Pancreas (tissue), 10 donors: ENCODE data around the gene SHC1. TPM values are rescaled to one million over a fixed set of nuclear protein-coding genes. Genes with fewer than 3 reads are reported as not detected.

Source experiments
- ATAC-seq, 4 donors: fragments of 200-7000 bp; cut with Tn5 transposase; one replicate each; pipeline versions ENCODE4 v1.8.0 to v1.9.1; 2020; ENCODE audit warnings: mild to moderate bottlenecking in 4 of 4, moderate library complexity in 4 of 4
- DNase-seq, 6 donors: peaks; one replicate each; pipeline ENCODE4 v3.0.0-alpha.2; 2020
- FAIRE-seq: peaks from 2 replicates; lab custom pipeline; 2012; peaks lifted over from hg19 to GRCh38; lab: Jason Lieb, UNC
- H3K27ac ChIP-seq, 4 donors: fragments of 200-600 bp; sonication (generic); 1 replicate in 3 of 4; 2 replicates in 1 of 4; pipeline versions ENCODE4 v1.5.0 to v1.8.0; 2020
- H3K27me3 ChIP-seq, 4 donors: fragments of 200-600 bp; one replicate each; pipeline ENCODE4 v1.8.0; 2021
- H3K36me3 ChIP-seq, 3 donors: fragments of 200-600 bp; sonication (generic) in 1 of 3; one replicate each; pipeline versions ENCODE4 v1.5.0 to v1.8.0; 2020 to 2021
- H3K4me1 ChIP-seq, 3 donors: fragments of 200-600 bp; one replicate each; pipeline ENCODE4 v1.8.0; 2021
- H3K4me3 ChIP-seq, 4 donors: fragments of 200-600 bp; sonication (generic) in 2 of 4; one replicate each; pipeline versions ENCODE4 v1.5.0 to v1.8.0; 2020 to 2021
- H3K9me3 ChIP-seq, 4 donors: fragments of 200-600 bp; one replicate each; pipeline ENCODE4 v1.8.0; 2021
- CTCF ChIP-seq, 4 donors: fragments of 200-600 bp; sonication (generic) in 3 of 4; IDR thresholded peaks; one replicate each; pipeline versions ENCODE4 v1.5.0 to v1.8.0; 2021; ENCODE audit warnings: antibody characterized with exemption in 4 of 4
- WGBS, 2 donors: extraction: QIAGEN DNeasy Blood & Tissue Kit; methylation state at CpG; one replicate each; pipeline ENCODE4 v1.1.7; 2013; 5-methylcytosine and 5-hydroxymethylcytosine counted together
- intact Hi-C, 3 donors: fragments of 100-400 bp; cut with DNase I; formaldehyde crosslinking; loops; one replicate each; pipeline versions ENCODE4 v1.11.1 to v1.14.2; 2022
- polyA plus RNA-seq, 2 donors: library from polyadenylated mRNA; stranded (reverse); fragments of 200-250 nt; gene quantifications; one replicate each; pipeline ENCODE4 v1.2.3, GENCODE V29; 2013
- total RNA-seq, 6 donors: library from RNA; stranded (reverse); fragmentation: NEBNext Ultra II Directional in 4 of 6; extraction: Animal tissue kit (Norgen Biotek cat#: 25700) in 4 of 6; gene quantifications; one replicate each; pipeline versions ENCODE4 v1.2.1 to v1.2.4, GENCODE V29; 2021 to 2023
- donor health status: healthy with polysubstance abuse.
- donor health status: DM: no; HTN: no; CAD: no; lungs with moderate emphysema.
- donor health status: DM: no; HTN: no; CAD: no.
- donor health status: control.
- donor health status: control.
- donor health status: Bipolar disorder and iron deficiency.
- donor health status: DM: yes; HTN: yes; CAD: no.
- donor health status: DM: no; HTN: no; CAD: no.
- donor health status: DM: no; HTN: no; CAD: no.
- donor health status: DM: yes; HTN: yes; CAD: no.

The SHC1 gene
- total and polyA plus RNA-seq, 8 donors, result 32.3 to 53.4 (median 40.7) TPM

- FAIRE-seq (no peak), ATAC-seq (peak; percentile 17 to 27 (median 27)), DNase-seq (peak in 5 of 6 donors; percentile 77 to 84 (median 83))
- peak overlapping the region; percentile 90 to 98 (median 96) for H3K27ac ChIP-seq
- no peak for TF ChIP-seq CTCF (IDR thresholded peaks at IDR 0.05)
- H3K36me3 ChIP-seq, result peaks cover 0 to 7% (median under 1%) of the 10 kb centered on the region in 3 donors
- H3K4me1 ChIP-seq, result peaks cover 12 to 26% (median 22%) of the 10 kb centered on the region in 3 donors
- 9 to 10% methylated on average over 18 of the region's 18 CpGs for WGBS, 2 donors
- intact Hi-C loops, result no loop called here
- H3K27me3 ChIP-seq, result no peaks in the 10 kb centered on the region
- peak overlapping the region in 2 of 4 donors; percentile 52 to 73 for H3K4me3 ChIP-seq
- H3K9me3 ChIP-seq, result no peaks in the 10 kb centered on the region
Measured at GRCh38 chr1:154972517-154973343, 2.2 kb upstream of the SHC1 start.

GRCh38 chr1:154972213-154972516 lies 1.6 kb upstream of the SHC1 start:
- no peak for TF ChIP-seq CTCF (IDR thresholded peaks at IDR 0.05)
- intact Hi-C loops, result no loop called here
- FAIRE-seq, result no peak
- peak overlapping the region; percentile 90 to 98 (median 96) for H3K27ac ChIP-seq
- ATAC-seq, result no peak
- peak overlapping the region in 2 of 4 donors; percentile 52 to 73 for H3K4me3 ChIP-seq
- H3K36me3 ChIP-seq, result peaks cover 0 to 13% (median 6%) of the 10 kb centered on the region in 3 donors
- WGBS, 2 donors, result 47 to 61% methylated on average over 3 of the region's 3 CpGs
- DNase-seq, result no peak
- H3K4me1 ChIP-seq, result peaks cover 12 to 26% (median 22%) of the 10 kb centered on the region in 3 donors
- no peaks in the 10 kb centered on the region for H3K9me3 ChIP-seq
- no peaks in the 10 kb centered on the region for H3K27me3 ChIP-seq

- 23 to 26% methylated on average over 10 of the region's 10 CpGs for WGBS, 2 donors
- H3K27ac ChIP-seq, result peak overlapping the region in 3 of 4 donors; percentile 90 to 97 (median 94)
- H3K27me3 ChIP-seq, result no peaks in the 10 kb centered on the region
- ATAC-seq (no peak), FAIRE-seq (no peak), DNase-seq (no peak)
- intact Hi-C loops, result no loop called here
- H3K36me3 ChIP-seq, result peaks cover 0 to 20% (median 7%) of the 10 kb centered on the region in 3 donors
- no peaks in the 10 kb centered on the region for H3K9me3 ChIP-seq
- H3K4me1 ChIP-seq, result peaks cover 12 to 26% (median 22%) of the 10 kb centered on the region in 3 donors
- peak overlapping the region in 1 of 4 donors; percentile 73 for H3K4me3 ChIP-seq
- no peak for TF ChIP-seq CTCF (IDR thresholded peaks at IDR 0.05)
Measured at GRCh38 chr1:154971341-154971998, 923 bp upstream of the SHC1 start.

GRCh38 chr1:154969860-154970452 lies 591 bp downstream of the SHC1 start:
- peaks cover 0 to 33% (median 21%) of the 10 kb centered on the region in 3 donors for H3K36me3 ChIP-seq
- ATAC-seq (no peak), DNase-seq (peak in 1 of 6 donors; percentile 63), FAIRE-seq (no peak)
- peaks cover 12 to 22% (median 20%) of the 10 kb centered on the region in 3 donors for H3K4me1 ChIP-seq
- no peaks in the 10 kb centered on the region for H3K27me3 ChIP-seq
- peak overlapping the region in 2 of 4 donors; percentile 17 to 73 for H3K4me3 ChIP-seq
- 51 to 54% methylated on average over 19 to 22 of the region's 22 CpGs for WGBS, 2 donors
- intact Hi-C loops, result loop anchor here in 2 of 3 donors (10.0 kb wide), 1 partner anchor 45 kb away; no protein-coding TSS in a partner anchor
- H3K9me3 ChIP-seq, result no peaks in the 10 kb centered on the region
- TF ChIP-seq CTCF (IDR thresholded peaks at IDR 0.05), result no peak
- H3K27ac ChIP-seq, result peak overlapping the region in 3 of 4 donors; percentile 90 to 97 (median 94)
